Measurements from ENCODE around the gene XKR7. TPM values are rescaled to one million over a fixed set of nuclear protein-coding genes. Genes with fewer than 3 reads are reported as not detected.

XKR7 gene
- total and polyA plus RNA-seq, 2 donors (not counting 1 experiment from before 2014, with no cell fraction given), result 0.05 to 0.12 TPM

- Histone ChIP-seq H3K27ac (ENCODE audit: low read length in 2 of 2) (no peak overlapping the region), H3K4me3 (ENCODE audit: control extremely low read depth in 1 of 5, extremely low read depth in 1 of 5, insufficient read depth in 1 of 5, low read depth in 2 of 5, low read length in 4 of 5) (no peak overlapping the region), H3K4me2 (replicated peaks; ENCODE audit: low read depth, low read length, poor library complexity, severe bottlenecking) (no peak overlapping the region), H2AFZ (ENCODE audit: insufficient read depth, low read depth, low read length, poor library complexity, severe bottlenecking) (no peak overlapping the region), H4K20me1 (ENCODE audit: control insufficient read depth, insufficient read depth, low read length, poor library complexity, severe bottlenecking) (no peaks in the 10 kb centered on the region), H3K79me2 (ENCODE audit: control insufficient read depth, insufficient read depth, low read length) (no peaks in the 10 kb centered on the region), H3K9me3 (ENCODE audit: control extremely low read depth in 1 of 3, control insufficient read depth in 2 of 3, insufficient read depth in 1 of 3, low read length in 2 of 3) (peaks cover 0 to 7% (median 7%) of the 10 kb centered on the region in 3 donors), H3K9ac (ENCODE audit: low read length) (no peak overlapping the region), H3K36me3 (replicated peaks in 1 of 2; ENCODE audit: control extremely low read depth in 1 of 2, control insufficient read depth in 1 of 2, extremely low read depth in 1 of 2, insufficient read depth in 2 of 2, low read length in 1 of 2) (no peaks in the 10 kb centered on the region), H3K27me3 (replicated peaks in 1 of 4; ENCODE audit: control extremely low read depth in 1 of 4, control insufficient read depth in 3 of 4, insufficient read depth in 4 of 4, low read length in 3 of 4) (peaks cover 0 to 7% (median 3%) of the 10 kb centered on the region in 4 experiments), H3K4me1 (ENCODE audit: control insufficient read depth in 2 of 2, insufficient read depth in 2 of 2, low read length in 2 of 2) (peaks cover 24 to 62% of the 10 kb centered on the region in 2 donors)
- ATAC-seq (ENCODE audit: low read depth) (no peak), DNase-seq (no peak)
- no peak overlapping the region for H3K4me3 Mint-ChIP-seq
- POLR2A ChIA-PET, result interaction anchor here (0.6 kb wide), 1 partner anchor 322 kb away, joined by 3 read pairs; no protein-coding TSS in a partner anchor
- H3K27me3 Mint-ChIP-seq, result peaks cover 11% of the 10 kb centered on the region
- CTCF ChIA-PET, result interaction anchor here (0.7 to 10.3 kb wide), 4 partner anchors 11 to 86 kb away, joined by 3 to 389 read pairs (median 12); partner anchors contain the start of gene PDRG1
- H3K4me1 Mint-ChIP-seq, result peaks cover 66% of the 10 kb centered on the region
- intact Hi-C loops (cut with micrococcal nuclease), result no loop called here
- TF ChIP-seq EZH2 (IDR thresholded peaks at IDR 0.05; ENCODE audit: borderline replicate concordance, insufficient read depth, low read depth, low read length, poor library complexity, severe bottlenecking), result no peak
- no peak for TF ChIP-seq CTCF (IDR thresholded peaks at IDR 0.05)
- 89% methylated on average over 3 of the region's 4 CpGs for WGBS (ENCODE audit: insufficient coverage)
- H3K27ac Mint-ChIP-seq, result no peak overlapping the region
- H3K9me3 Mint-ChIP-seq (ENCODE audit: insufficient read depth), result no peaks in the 10 kb centered on the region
Observed at GRCh38 chr20:32037929-32038328, 70.0 kb downstream of the XKR7 start.

Measured in B cell (primary cell).